Measurements from ENCODE around the gene CCNT1. TPM values are rescaled to one million over a fixed set of nuclear protein-coding genes. Genes with fewer than 3 reads are reported as not detected.

Gene CCNT1
- total RNA-seq = 100 to 1,000 TPM; 150 TPM
- 22.6 TPM for polyA plus RNA-seq (2013, experiment 1 of 2)
- 25.5 TPM for polyA plus RNA-seq (2013, experiment 2 of 2)
- 88.1 to 381 (median 146) reads per million in 172 experiments for total RNA-seq

DNA sequence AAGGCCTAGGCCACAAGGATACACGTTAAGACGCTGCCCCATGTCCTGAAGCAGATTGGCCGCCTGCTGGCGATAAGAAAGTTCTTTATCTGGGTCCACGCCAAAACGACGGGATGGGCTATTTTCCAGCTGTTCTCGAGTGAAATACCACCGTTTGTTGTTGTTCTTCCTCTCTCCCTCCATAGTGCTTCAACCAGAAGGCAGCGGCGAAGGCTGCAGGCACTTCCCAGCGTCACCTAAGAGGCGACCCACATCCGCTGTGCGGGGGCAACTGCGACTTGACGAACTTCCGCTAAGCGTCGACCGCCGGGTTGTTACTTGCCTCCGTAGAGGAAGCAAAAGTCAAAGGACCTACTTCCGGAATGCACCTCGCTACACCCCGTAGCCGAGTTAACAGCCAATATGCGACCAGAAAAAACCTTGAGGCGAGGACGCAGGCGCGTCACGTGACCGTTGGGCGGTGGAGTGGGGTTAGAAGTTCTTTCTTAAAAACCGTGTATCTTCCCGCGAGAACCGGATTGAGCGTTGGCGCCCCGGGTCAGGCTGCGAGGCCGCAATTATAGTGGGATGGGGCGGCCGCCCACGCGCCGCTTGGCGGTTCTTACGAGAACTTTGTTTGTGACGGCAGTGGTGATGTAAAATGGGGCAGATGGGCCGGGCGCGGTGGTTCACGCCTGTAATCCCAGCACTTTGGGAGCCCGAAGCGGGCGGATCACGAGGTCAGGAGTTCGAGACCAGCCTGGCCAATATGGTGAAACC lies at the start of gene CCNT1:
CCNT1 (minus strand) TSS at position 215 of the 759 bp plus-strand sequence; CDS start at position 183, 32 bp downstream.
- H3K27me3 Mint-ChIP-seq = no peaks in the 10 kb centered on the region
- H3K27ac ChIP-seq (ENCODE audit: low read depth in 1 of 2, low read length in 2 of 2) = peak within 1 kb of the TSS; percentile 97 to 99
- peak within 1 kb of the TSS; percentile 91 for H3K27ac Mint-ChIP-seq
- peaks cover 9% of the 10 kb centered on the region for H3K9me3 Mint-ChIP-seq
- no peaks in the 10 kb centered on the region for H3K27me3 ChIP-seq (ENCODE audit: control insufficient read depth in 1 of 2, insufficient read depth in 2 of 2, low read length in 2 of 2)
- CTCF ChIA-PET = no interaction called here
- H3K36me3 ChIP-seq (ENCODE audit: insufficient read depth, low read length) = peaks cover 30% of the 10 kb centered on the region
- H3K36me3 Mint-ChIP-seq (ENCODE audit: low read depth) = peaks cover 50% of the 10 kb centered on the region
- DNase-seq (peak; percentile 94 to 100 (median 97)), ATAC-seq (ENCODE audit: poor library complexity) (peak; percentile 87)
- POLR2A ChIA-PET = interaction anchor here (0.9 to 3.6 kb wide), 8 partner anchors 21 to 517 kb away, joined by 3 to 30 read pairs (median 3); partner anchors contain the start of genes DDX23 and KANSL2
- H3K4me1 ChIP-seq (ENCODE audit: insufficient read depth, low read length) = peaks cover 37% of the 10 kb centered on the region
- peak within 1 kb of the TSS; percentile 88 for H3K4me3 Mint-ChIP-seq
- H3K9me3 ChIP-seq (ENCODE audit: control insufficient read depth in 1 of 2, insufficient read depth in 1 of 2, low read length in 2 of 2) = peaks cover 7 to 8% of the 10 kb centered on the region in 2 experiments
- intact Hi-C loops (cut with DNase I, micrococcal nuclease) = loop anchor here (1.0 to 5.0 kb wide), 3 partner anchors 34 to 1311 kb away; partner anchors contain the start of genes KANSL2 (in 2 of the 2), RACGAP1 (in 1 of the 2) and TUBA1B (in 1 of the 2)
- peak within 1 kb of the TSS; percentile 84 for H3K4me3 ChIP-seq (ENCODE audit: low read length)
- TF ChIP-seq, protein P1, sequence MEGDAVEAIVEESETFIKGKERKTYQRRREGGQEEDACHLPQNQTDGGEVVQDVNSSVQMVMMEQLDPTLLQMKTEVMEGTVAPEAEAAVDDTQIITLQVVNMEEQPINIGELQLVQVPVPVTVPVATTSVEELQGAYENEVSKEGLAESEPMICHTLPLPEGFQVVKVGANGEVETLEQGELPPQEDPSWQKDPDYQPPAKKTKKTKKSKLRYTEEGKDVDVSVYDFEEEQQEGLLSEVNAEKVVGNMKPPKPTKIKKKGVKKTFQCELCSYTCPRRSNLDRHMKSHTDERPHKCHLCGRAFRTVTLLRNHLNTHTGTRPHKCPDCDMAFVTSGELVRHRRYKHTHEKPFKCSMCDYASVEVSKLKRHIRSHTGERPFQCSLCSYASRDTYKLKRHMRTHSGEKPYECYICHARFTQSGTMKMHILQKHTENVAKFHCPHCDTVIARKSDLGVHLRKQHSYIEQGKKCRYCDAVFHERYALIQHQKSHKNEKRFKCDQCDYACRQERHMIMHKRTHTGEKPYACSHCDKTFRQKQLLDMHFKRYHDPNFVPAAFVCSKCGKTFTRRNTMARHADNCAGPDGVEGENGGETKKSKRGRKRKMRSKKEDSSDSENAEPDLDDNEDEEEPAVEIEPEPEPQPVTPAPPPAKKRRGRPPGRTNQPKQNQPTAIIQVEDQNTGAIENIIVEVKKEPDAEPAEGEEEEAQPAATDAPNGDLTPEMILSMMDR (IDR thresholded peaks at IDR 0.05) = no peak
- peaks cover 41% of the 10 kb centered on the region for H3K4me1 Mint-ChIP-seq (ENCODE audit: low read depth)

DNA sequence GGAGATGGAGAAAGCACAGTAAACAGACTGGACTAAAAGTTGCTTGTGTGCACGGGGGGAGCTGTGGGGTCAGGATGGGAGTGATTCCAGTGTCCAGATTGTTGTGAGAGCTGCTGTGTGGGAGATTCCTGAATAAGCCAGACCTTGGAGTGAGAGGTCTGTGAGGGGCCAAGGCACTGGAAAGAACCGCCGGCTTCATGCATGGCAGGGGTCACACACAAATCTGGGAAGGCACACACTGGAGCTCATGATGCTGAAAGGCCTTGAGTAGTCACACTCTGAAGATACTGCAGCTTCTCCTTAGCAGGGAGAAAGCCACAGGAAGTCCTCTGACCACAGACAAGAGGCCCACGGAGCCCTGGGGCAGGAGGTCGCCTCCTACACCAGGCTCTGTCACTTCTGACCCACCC lies 49.3 kb upstream of the CCNT1 start:
- DNase-seq = peak in 1 of 14 experiments; percentile 9
- ChIA-PET CTCF (interaction anchor here (0.6 kb wide), 1 partner anchor 13 kb away, joined by 3 read pairs; no protein-coding TSS in a partner anchor), POLR2A (no interaction called here)
- H3K27ac Mint-ChIP-seq = no peak overlapping the region
- Histone ChIP-seq H3K36me3 (ENCODE audit: insufficient read depth, low read length) (no peaks in the 10 kb centered on the region), H3K27me3 (ENCODE audit: control insufficient read depth in 1 of 2, insufficient read depth in 2 of 2, low read length in 2 of 2) (no peaks in the 10 kb centered on the region), H3K4me1 (ENCODE audit: insufficient read depth, low read length) (peaks cover 6% of the 10 kb centered on the region), H3K9me3 (ENCODE audit: control insufficient read depth in 1 of 2, insufficient read depth in 1 of 2, low read length in 2 of 2) (no peaks in the 10 kb centered on the region), H3K27ac (ENCODE audit: low read depth in 1 of 2, low read length in 2 of 2) (no peak overlapping the region), H3K4me3 (ENCODE audit: low read length) (no peak overlapping the region)
- H3K4me3 Mint-ChIP-seq = no peak overlapping the region
- TF ChIP-seq, protein P1 (IDR thresholded peaks at IDR 0.05) = no peak
- no peaks in the 10 kb centered on the region for H3K36me3 Mint-ChIP-seq (ENCODE audit: low read depth)
- H3K4me1 Mint-ChIP-seq (ENCODE audit: low read depth) = peaks cover 7% of the 10 kb centered on the region
- H3K9me3 Mint-ChIP-seq = no peaks in the 10 kb centered on the region
- intact Hi-C loops (cut with DNase I, micrococcal nuclease) = no loop called here
- ATAC-seq (ENCODE audit: poor library complexity) = no peak
- H3K27me3 Mint-ChIP-seq = no peaks in the 10 kb centered on the region

DNA sequence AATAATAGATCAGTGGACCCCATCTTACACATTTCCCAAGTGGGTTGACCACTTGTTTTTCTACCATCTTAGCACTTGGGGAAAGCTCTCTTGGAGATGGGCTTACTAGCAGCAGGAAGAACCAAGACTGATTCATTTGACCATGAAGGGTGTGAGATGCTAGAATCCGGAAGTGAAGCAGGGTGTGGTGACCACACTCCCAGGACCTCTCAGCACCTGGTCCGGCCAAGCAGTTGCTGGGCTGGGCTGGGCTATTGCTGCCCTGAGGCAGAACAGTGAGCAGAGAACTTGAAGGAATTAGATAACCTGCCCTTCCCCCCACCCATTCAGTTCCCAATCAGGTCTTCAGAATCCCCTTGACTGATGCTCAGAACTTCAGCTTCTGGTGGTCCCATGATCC lies 48.0 kb upstream of the CCNT1 start:
- H3K4me1 Mint-ChIP-seq (ENCODE audit: low read depth) = peaks cover 7% of the 10 kb centered on the region

More for the DNA sequence above, 48.0 kb upstream of the CCNT1 start:
- intact Hi-C loops (cut with DNase I, micrococcal nuclease) = no loop called here
- Mint-ChIP-seq H3K4me3 (no peak overlapping the region), H3K27me3 (no peaks in the 10 kb centered on the region), H3K36me3 (ENCODE audit: low read depth) (no peaks in the 10 kb centered on the region), H3K9me3 (no peaks in the 10 kb centered on the region), H3K27ac (no peak overlapping the region)
- H3K27ac ChIP-seq (ENCODE audit: low read depth in 1 of 2, low read length in 2 of 2) = no peak overlapping the region
- no peaks in the 10 kb centered on the region for H3K36me3 ChIP-seq (ENCODE audit: insufficient read depth, low read length)
- H3K27me3 ChIP-seq (ENCODE audit: control insufficient read depth in 1 of 2, insufficient read depth in 2 of 2, low read length in 2 of 2) = no peaks in the 10 kb centered on the region
- DNase-seq (no peak), ATAC-seq (ENCODE audit: poor library complexity) (no peak)
- no peak overlapping the region for H3K4me3 ChIP-seq (ENCODE audit: low read length)
- CTCF ChIA-PET = no interaction called here
- POLR2A ChIA-PET = no interaction called here
- TF ChIP-seq, protein P1 (IDR thresholded peaks at IDR 0.05) = no peak
- H3K9me3 ChIP-seq (ENCODE audit: control insufficient read depth in 1 of 2, insufficient read depth in 1 of 2, low read length in 2 of 2) = no peaks in the 10 kb centered on the region
- peaks cover 6% of the 10 kb centered on the region for H3K4me1 ChIP-seq (ENCODE audit: insufficient read depth, low read length)

Data from CD4-positive, alpha-beta T cell (primary cell).